OCI-LY3 (cell line): ENCODE measurements around the gene HNRNPA1L2.

Source experiments
- CTCF ChIP-seq: fragments of 200-600, 300-600 bp; sonication (generic); IDR thresholded peaks from 2 replicates; pipeline ENCODE4 v1.5.1; 2014; ENCODE audit warnings: antibody characterized with exemption, low read length, low read depth
- EZH2phosphoT487 ChIP-seq: fragments of 200-600 bp; shearing (Covaris generic); IDR thresholded peaks from 2 replicates; pipeline ENCODE4 v1.6.1; 2018; ENCODE audit warnings: antibody characterized with exemption, mixed run types, low read depth

- no peak for TF ChIP-seq CTCF
- no peak for TF ChIP-seq EZH2phosphoT487
Measured at GRCh38 chr13:52652980-52653303, 10.7 kb downstream of the HNRNPA1L2 start.
